Esophagus squamous epithelium (tissue), 4 donors: ENCODE data around the gene MAGEF1.

ENCODE experiments used
- POLR2A ChIP-seq, 4 donors: fragments of 450-650 bp; IDR thresholded peaks; one replicate each; pipeline ENCODE4 v1.6.1; 2017; ENCODE audit warnings: antibody characterized with exemption in 4 of 4, mild to moderate bottlenecking in 4 of 4, moderate library complexity in 3 of 4
- TF ChIP-seq, protein P1 (sequence below), 6 experiments: fragments of 450-650 bp in 4 of 6; fragments of 200-600 bp in 2 of 6; sonication (generic) in 2 of 6; IDR thresholded peaks; one replicate each; pipeline ENCODE4 v1.5.1; 2016 to 2019; ENCODE audit warnings: antibody characterized with exemption in 6 of 6, mild to moderate bottlenecking in 4 of 6, moderate library complexity in 4 of 6

DNA sequence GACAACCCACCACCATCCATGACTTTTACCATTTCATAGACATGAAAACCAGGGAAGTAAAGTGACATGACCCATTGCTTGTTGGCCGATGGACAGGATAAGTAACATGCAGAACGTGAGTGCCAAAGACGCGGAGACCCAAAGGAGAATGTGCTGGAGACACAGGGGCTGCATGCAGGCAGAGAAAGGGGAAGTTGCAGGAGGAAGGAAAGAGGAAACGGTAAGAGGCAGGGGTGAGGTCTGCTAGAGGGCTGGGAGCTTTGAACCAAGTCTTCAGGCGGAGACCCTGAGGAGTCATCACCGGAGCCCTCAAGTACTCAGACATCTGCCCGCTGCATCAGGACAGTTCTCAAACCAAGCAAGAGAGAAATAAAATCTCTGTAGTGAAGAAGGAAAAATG, 34.9 kb downstream of the MAGEF1 start:
- TF ChIP-seq, protein P1, sequence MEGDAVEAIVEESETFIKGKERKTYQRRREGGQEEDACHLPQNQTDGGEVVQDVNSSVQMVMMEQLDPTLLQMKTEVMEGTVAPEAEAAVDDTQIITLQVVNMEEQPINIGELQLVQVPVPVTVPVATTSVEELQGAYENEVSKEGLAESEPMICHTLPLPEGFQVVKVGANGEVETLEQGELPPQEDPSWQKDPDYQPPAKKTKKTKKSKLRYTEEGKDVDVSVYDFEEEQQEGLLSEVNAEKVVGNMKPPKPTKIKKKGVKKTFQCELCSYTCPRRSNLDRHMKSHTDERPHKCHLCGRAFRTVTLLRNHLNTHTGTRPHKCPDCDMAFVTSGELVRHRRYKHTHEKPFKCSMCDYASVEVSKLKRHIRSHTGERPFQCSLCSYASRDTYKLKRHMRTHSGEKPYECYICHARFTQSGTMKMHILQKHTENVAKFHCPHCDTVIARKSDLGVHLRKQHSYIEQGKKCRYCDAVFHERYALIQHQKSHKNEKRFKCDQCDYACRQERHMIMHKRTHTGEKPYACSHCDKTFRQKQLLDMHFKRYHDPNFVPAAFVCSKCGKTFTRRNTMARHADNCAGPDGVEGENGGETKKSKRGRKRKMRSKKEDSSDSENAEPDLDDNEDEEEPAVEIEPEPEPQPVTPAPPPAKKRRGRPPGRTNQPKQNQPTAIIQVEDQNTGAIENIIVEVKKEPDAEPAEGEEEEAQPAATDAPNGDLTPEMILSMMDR (IDR thresholded peaks at IDR 0.05), result no peak
- no peak for TF ChIP-seq POLR2A (IDR thresholded peaks at IDR 0.05)
